ENCODE measurements around the gene ACTN2.

ACTN2 gene

GRCh38 chr1:236809148-236809547 lies 122.8 kb downstream of the ACTN2 start:
- no peaks in the 10 kb centered on the region for H3K36me3 ChIP-seq (replicated peaks; ENCODE audit: insufficient read depth, low read length)

GRCh38 chr1:236810018-236810417 lies 123.7 kb downstream of the ACTN2 start:
- no peak overlapping the region for H3K27ac ChIP-seq (ENCODE audit: low read length)
- H3K36me3 ChIP-seq (replicated peaks; ENCODE audit: insufficient read depth, low read length) = no peaks in the 10 kb centered on the region; the same call in 1 of the 2 replicates
- H2AFZ ChIP-seq (ENCODE audit: low read length) = no peak overlapping the region
- H3K4me1 ChIP-seq (ENCODE audit: low read length) = no peaks in the 10 kb centered on the region
- DNase-seq = no peak
- H3K9me3 ChIP-seq (replicated peaks; ENCODE audit: insufficient read depth, low read length) = no peaks in the 10 kb centered on the region
- H3K4me3 ChIP-seq (ENCODE audit: low read length) = no peak overlapping the region
- H3K9ac ChIP-seq (ENCODE audit: low read length) = no peak overlapping the region
- H4K20me1 ChIP-seq (ENCODE audit: insufficient read depth, low read length) = no peaks in the 10 kb centered on the region
- no peaks in the 10 kb centered on the region for H3F3A ChIP-seq (ENCODE audit: insufficient read depth, low read length)
- no peak overlapping the region for H3K4me2 ChIP-seq (ENCODE audit: low read depth, low read length)
- no peaks in the 10 kb centered on the region for H3K9me2 ChIP-seq (replicated peaks; ENCODE audit: insufficient read depth, low read length)
- H3K27me3 ChIP-seq (replicated peaks; ENCODE audit: insufficient read depth, low read length) = no peaks in the 10 kb centered on the region
- H3K79me2 ChIP-seq (ENCODE audit: low read length) = peaks cover 2% of the 10 kb centered on the region; the same call in 1 of the 2 replicates
- TF ChIP-seq EZH2 (optimal IDR thresholded peaks at IDR 0.05; ENCODE audit: low read depth, low read length) = no peak
- no peak for TF ChIP-seq EZH2phosphoT487 (IDR thresholded peaks at IDR 0.05; ENCODE audit: low read length)
- no peak for TF ChIP-seq CTCF (IDR thresholded peaks at IDR 0.05; ENCODE audit: low read length)

More at GRCh38 chr1:236809148-236809547, 122.8 kb downstream of the ACTN2 start:
- no peak for TF ChIP-seq EZH2 (optimal IDR thresholded peaks at IDR 0.05; ENCODE audit: low read depth, low read length)
- no peak for TF ChIP-seq CTCF (IDR thresholded peaks at IDR 0.05; ENCODE audit: low read length)
- no peak for TF ChIP-seq EZH2phosphoT487 (IDR thresholded peaks at IDR 0.05; ENCODE audit: low read length)
- Histone ChIP-seq H3K4me3 (ENCODE audit: low read length) (no peak overlapping the region), H2AFZ (ENCODE audit: low read length) (no peak overlapping the region), H3K27me3 (replicated peaks; ENCODE audit: insufficient read depth, low read length) (no peaks in the 10 kb centered on the region), H3K9me3 (replicated peaks; ENCODE audit: insufficient read depth, low read length) (no peaks in the 10 kb centered on the region), H3K4me1 (ENCODE audit: low read length) (no peaks in the 10 kb centered on the region), H3K79me2 (ENCODE audit: low read length) (peaks cover 3% of the 10 kb centered on the region; the same call in 1 of the 2 replicates), H3K9ac (ENCODE audit: low read length) (no peak overlapping the region), H4K20me1 (ENCODE audit: insufficient read depth, low read length) (no peaks in the 10 kb centered on the region), H3K9me2 (replicated peaks; ENCODE audit: insufficient read depth, low read length) (no peaks in the 10 kb centered on the region), H3F3A (ENCODE audit: insufficient read depth, low read length) (no peaks in the 10 kb centered on the region), H3K4me2 (ENCODE audit: low read depth, low read length) (no peak overlapping the region), H3K27ac (ENCODE audit: low read length) (no peak overlapping the region)
- DNase-seq = no peak

- no peak overlapping the region for H3K27ac ChIP-seq (ENCODE audit: low read length)
- H3K36me3 ChIP-seq (replicated peaks; ENCODE audit: insufficient read depth, low read length) = no peaks in the 10 kb centered on the region; the same call in 1 of the 2 replicates
- no peak overlapping the region for H3K4me2 ChIP-seq (ENCODE audit: low read depth, low read length)
- H3K27me3 ChIP-seq (replicated peaks; ENCODE audit: insufficient read depth, low read length) = no peaks in the 10 kb centered on the region
- no peaks in the 10 kb centered on the region for H3F3A ChIP-seq (ENCODE audit: insufficient read depth, low read length)
- no peaks in the 10 kb centered on the region for H3K9me3 ChIP-seq (replicated peaks; ENCODE audit: insufficient read depth, low read length)
- no peaks in the 10 kb centered on the region for H4K20me1 ChIP-seq (ENCODE audit: insufficient read depth, low read length)
- H3K4me3 ChIP-seq (ENCODE audit: low read length) = no peak overlapping the region
- no peaks in the 10 kb centered on the region for H3K4me1 ChIP-seq (ENCODE audit: low read length)
- no peak overlapping the region for H2AFZ ChIP-seq (ENCODE audit: low read length)
- no peaks in the 10 kb centered on the region for H3K9me2 ChIP-seq (replicated peaks; ENCODE audit: insufficient read depth, low read length)
- no peak overlapping the region for H3K9ac ChIP-seq (ENCODE audit: low read length)
- DNase-seq = no peak
- TF ChIP-seq EZH2phosphoT487 (IDR thresholded peaks at IDR 0.05; ENCODE audit: low read length) = no peak
- TF ChIP-seq CTCF (IDR thresholded peaks at IDR 0.05; ENCODE audit: low read length) = no peak
- TF ChIP-seq EZH2 (optimal IDR thresholded peaks at IDR 0.05; ENCODE audit: low read depth, low read length) = no peak
- H3K79me2 ChIP-seq (ENCODE audit: low read length) = no peaks in the 10 kb centered on the region
Observed at GRCh38 chr1:236812334-236813030, 126.2 kb downstream of the ACTN2 start.
